ENCODE measurements around the gene PSMB1. TPM values are rescaled to one million over a fixed set of nuclear protein-coding genes. Genes with fewer than 3 reads are reported as not detected.

The PSMB1 gene
- total RNA-seq, 1 experiment from 2014 or later, result 358 TPM

GRCh38 chr6:170537329-170537728 lies 15.8 kb downstream of the PSMB1 start:
- no TSS peak for BruUV-seq (replicated peaks)
- ChIA-PET CTCF (no interaction called here), POLR2A (ENCODE audit: low non-redundant PET) (no interaction called here)
- H3K4me1 ChIP-seq (ENCODE audit: insufficient read depth, low read length, poor library complexity, severe bottlenecking), result no peaks in the 10 kb centered on the region
- intact Hi-C loops (cut with micrococcal nuclease; ENCODE audit: unreplicated experiment), result no loop called here
- no peaks in the 10 kb centered on the region for H3K9me3 ChIP-seq (ENCODE audit: low read depth, low read length, poor library complexity, severe bottlenecking)
- H3K27me3 ChIP-seq (replicated peaks; ENCODE audit: insufficient read depth, low read depth, low read length, poor library complexity), result no peaks in the 10 kb centered on the region
- DNase-seq (ENCODE audit: low spot score), result no peak
- no peak overlapping the region for H3K27ac ChIP-seq (ENCODE audit: low read depth, low read length, poor library complexity, severe bottlenecking)
- TF ChIP-seq EZH2 (IDR thresholded peaks at IDR 0.05; ENCODE audit: borderline replicate concordance, low read depth, low read length, poor library complexity, severe bottlenecking) (no peak), CTCF (conservative IDR thresholded peaks at IDR 0.05; ENCODE audit: low read depth, low read length) (no peak)
- no peak overlapping the region for H3K4me3 ChIP-seq (ENCODE audit: low read depth, low read length, poor library complexity, severe bottlenecking)
- H3K36me3 ChIP-seq (ENCODE audit: insufficient read depth, low read length, poor library complexity, severe bottlenecking), result peaks cover 98% of the 10 kb centered on the region

GRCh38 chr6:170536671-170537070 lies 16.4 kb downstream of the PSMB1 start:
- TF ChIP-seq EZH2 (IDR thresholded peaks at IDR 0.05; ENCODE audit: borderline replicate concordance, low read depth, low read length, poor library complexity, severe bottlenecking) (no peak), CTCF (conservative IDR thresholded peaks at IDR 0.05; ENCODE audit: low read depth, low read length) (no peak)
- BruUV-seq (replicated peaks), result no TSS peak
- CTCF ChIA-PET, result no interaction called here

GRCh38 chr6:170535004-170535403 lies 18.1 kb downstream of the PSMB1 start:
- ChIA-PET POLR2A (ENCODE audit: low non-redundant PET) (no interaction called here), CTCF (no interaction called here)
- DNase-seq (ENCODE audit: low spot score), result no peak

More at GRCh38 chr6:170536671-170537070, 16.4 kb downstream of the PSMB1 start:
- H3K4me1 ChIP-seq (ENCODE audit: insufficient read depth, low read length, poor library complexity, severe bottlenecking), result no peaks in the 10 kb centered on the region
- H3K4me3 ChIP-seq (ENCODE audit: low read depth, low read length, poor library complexity, severe bottlenecking), result no peak overlapping the region
- H3K27me3 ChIP-seq (replicated peaks; ENCODE audit: insufficient read depth, low read depth, low read length, poor library complexity), result no peaks in the 10 kb centered on the region
- peaks cover 91% of the 10 kb centered on the region for H3K36me3 ChIP-seq (ENCODE audit: insufficient read depth, low read length, poor library complexity, severe bottlenecking)
- POLR2A ChIA-PET (ENCODE audit: low non-redundant PET), result no interaction called here
- intact Hi-C loops (cut with micrococcal nuclease; ENCODE audit: unreplicated experiment), result no loop called here
- no peaks in the 10 kb centered on the region for H3K9me3 ChIP-seq (ENCODE audit: low read depth, low read length, poor library complexity, severe bottlenecking)
- DNase-seq (ENCODE audit: low spot score), result no peak
- no peak overlapping the region for H3K27ac ChIP-seq (ENCODE audit: low read depth, low read length, poor library complexity, severe bottlenecking)

More at GRCh38 chr6:170535004-170535403, 18.1 kb downstream of the PSMB1 start:
- BruUV-seq (replicated peaks), result no TSS peak
- no peak for TF ChIP-seq CTCF (conservative IDR thresholded peaks at IDR 0.05; ENCODE audit: low read depth, low read length)
- TF ChIP-seq EZH2 (IDR thresholded peaks at IDR 0.05; ENCODE audit: borderline replicate concordance, low read depth, low read length, poor library complexity, severe bottlenecking), result no peak
- Histone ChIP-seq H3K27ac (ENCODE audit: low read depth, low read length, poor library complexity, severe bottlenecking) (no peak overlapping the region), H3K27me3 (replicated peaks; ENCODE audit: insufficient read depth, low read depth, low read length, poor library complexity) (no peaks in the 10 kb centered on the region), H3K9me3 (ENCODE audit: low read depth, low read length, poor library complexity, severe bottlenecking) (no peaks in the 10 kb centered on the region), H3K4me1 (ENCODE audit: insufficient read depth, low read length, poor library complexity, severe bottlenecking) (no peaks in the 10 kb centered on the region), H3K4me3 (ENCODE audit: low read depth, low read length, poor library complexity, severe bottlenecking) (no peak overlapping the region), H3K36me3 (ENCODE audit: insufficient read depth, low read length, poor library complexity, severe bottlenecking) (peaks cover 75% of the 10 kb centered on the region)
- intact Hi-C loops (cut with micrococcal nuclease; ENCODE audit: unreplicated experiment), result no loop called here

All from A673 (cell line).